KOPT-K1 (cell line): ENCODE measurements around the gene STX4.

ENCODE experiments used
- H3K27ac ChIP-seq: fragments of 200-600 bp; sonication (generic); 2 replicates; pipeline ENCODE4 v1.5.1; 2016; ENCODE audit warnings: antibody characterized with exemption, mild to moderate bottlenecking, low read depth, low read length; ENCODE audit not compliant: poor library complexity, severe bottlenecking
- H3K36me3 ChIP-seq: fragments of 200-600 bp; sonication (generic); 2 replicates; pipeline ENCODE4 v1.5.1; 2017; ENCODE audit warnings: antibody characterized with exemption, mild to moderate bottlenecking, low read length, moderate library complexity; ENCODE audit not compliant: insufficient read depth
- H3K9me3 ChIP-seq: fragments of 200-600 bp; sonication (generic); 2 replicates; pipeline ENCODE4 v1.5.1; 2017; ENCODE audit warnings: antibody characterized with exemption, low read length, mild to moderate bottlenecking; ENCODE audit not compliant: insufficient read depth, poor library complexity, severe bottlenecking

STX4 gene

DNA sequence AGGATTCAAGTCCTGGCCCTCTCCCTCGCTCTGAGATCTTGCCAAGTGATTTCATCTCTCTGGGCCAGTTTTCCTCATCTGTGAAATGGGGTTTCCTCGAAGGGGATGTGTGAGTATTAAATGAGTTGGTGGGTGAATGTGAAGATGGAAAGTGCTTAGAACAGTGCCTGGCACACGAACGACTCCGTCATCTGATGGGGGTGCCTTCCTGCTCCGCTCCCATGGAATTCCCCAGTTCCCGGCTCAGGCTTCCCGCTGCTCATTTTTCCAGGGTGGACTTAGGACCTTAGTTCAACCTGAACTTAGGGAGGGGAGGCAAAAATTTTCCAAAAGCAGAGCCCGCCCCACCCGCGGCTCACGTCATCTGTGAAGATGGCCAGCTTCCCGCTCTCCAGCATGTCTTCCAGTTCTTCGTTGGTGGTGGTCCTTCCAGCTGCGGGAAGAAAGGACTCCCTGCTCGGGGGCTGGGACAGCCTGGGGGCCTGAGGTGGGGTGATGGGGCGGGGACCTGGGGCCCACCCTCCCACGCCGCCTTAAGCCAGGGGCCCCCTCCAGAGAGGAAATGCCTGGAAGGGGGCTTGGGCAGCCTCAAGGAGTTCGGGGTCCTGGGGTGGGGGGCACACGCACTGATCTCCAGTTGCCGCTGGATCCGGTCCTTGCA lies 36.9 kb upstream of the STX4 start:
- Histone ChIP-seq H3K27ac (no peak overlapping the region), H3K36me3 (no peaks in the 10 kb centered on the region), H3K9me3 (no peaks in the 10 kb centered on the region)

DNA sequence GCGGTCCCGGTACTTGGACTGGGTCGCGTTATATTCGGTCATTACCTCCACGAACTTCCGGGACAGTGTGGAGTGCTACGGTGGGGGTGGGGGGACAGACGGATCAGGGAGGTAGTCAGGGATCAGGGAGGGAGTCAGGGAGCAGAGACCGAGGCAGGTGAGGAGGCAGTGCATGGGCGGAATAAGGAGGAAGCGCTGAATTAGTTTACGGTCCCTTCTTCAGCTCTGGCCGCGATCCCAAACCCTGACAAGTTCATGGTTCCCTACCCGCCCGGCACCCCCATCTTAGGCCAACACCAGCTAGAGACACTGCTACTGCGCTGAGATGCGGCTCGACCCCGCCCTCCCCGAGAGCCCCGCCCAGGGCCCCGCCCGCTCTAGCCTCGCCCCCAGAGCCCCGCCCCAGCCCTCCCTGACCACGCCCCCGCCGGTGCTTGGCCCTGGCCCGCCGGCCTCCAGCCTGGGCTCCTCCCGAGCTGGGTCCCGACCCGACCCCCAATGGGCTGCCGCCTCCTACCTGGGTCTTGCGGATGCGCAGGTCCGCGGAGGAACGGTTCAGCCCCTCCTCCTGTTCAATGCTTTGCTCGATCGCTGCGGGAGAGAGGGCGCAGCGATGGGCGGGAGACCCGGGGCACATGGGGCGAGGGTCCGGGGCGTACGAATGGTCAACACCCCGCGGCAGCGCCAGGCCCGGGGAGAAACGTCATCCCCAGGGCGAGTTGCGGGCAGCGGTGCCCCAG lies 36.2 kb upstream of the STX4 start:
- Histone ChIP-seq H3K36me3 (no peaks in the 10 kb centered on the region), H3K27ac (no peak overlapping the region), H3K9me3 (no peaks in the 10 kb centered on the region)

DNA sequence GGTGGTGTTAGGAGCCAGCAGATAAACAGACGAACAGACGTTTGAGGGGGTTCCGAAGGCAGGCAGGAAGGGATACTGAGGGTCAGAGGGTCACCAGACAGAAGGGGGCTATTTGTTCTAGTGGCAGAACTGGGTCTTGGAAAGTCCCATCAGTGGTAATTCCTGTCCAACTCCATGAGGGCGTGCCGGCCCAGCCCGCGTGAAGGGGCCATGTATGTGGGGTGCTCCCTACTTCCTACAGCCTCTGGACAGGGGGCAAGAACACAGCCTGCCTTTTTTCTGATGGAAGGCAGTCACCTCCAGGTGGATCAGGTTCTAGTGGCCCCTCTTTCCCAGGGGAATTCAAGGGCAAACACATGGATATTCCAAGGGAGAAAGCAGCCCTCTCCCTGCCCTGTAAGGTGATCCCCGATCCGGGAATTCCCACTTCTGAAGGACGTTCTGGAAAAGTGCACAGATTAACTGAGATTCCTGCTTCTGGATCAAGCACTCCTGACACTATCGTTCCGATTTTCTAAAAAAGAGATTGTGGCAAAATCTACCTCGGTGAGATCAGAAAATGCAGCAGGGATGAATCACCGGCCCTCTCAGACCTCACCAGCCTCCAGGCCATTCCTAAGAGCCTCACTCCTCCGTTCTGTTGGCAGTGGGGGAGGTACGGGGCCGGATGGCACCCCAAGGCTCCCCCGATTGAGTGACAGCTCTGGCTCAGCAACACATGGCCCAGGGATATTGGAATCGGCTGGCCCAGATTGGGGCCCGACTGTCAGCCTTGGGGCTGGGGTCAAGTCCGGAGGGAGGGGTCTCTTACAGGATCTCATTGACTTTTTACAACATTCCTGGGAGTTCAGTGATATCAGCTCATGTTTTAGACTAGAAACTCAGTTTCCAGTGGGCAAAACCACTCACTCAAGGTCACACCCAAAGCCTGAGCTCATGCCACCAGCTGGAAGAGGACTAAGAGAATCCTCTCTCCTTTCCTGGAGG lies 35.3 kb upstream of the STX4 start:
- Histone ChIP-seq H3K36me3 (no peaks in the 10 kb centered on the region), H3K27ac (no peak overlapping the region)

DNA sequence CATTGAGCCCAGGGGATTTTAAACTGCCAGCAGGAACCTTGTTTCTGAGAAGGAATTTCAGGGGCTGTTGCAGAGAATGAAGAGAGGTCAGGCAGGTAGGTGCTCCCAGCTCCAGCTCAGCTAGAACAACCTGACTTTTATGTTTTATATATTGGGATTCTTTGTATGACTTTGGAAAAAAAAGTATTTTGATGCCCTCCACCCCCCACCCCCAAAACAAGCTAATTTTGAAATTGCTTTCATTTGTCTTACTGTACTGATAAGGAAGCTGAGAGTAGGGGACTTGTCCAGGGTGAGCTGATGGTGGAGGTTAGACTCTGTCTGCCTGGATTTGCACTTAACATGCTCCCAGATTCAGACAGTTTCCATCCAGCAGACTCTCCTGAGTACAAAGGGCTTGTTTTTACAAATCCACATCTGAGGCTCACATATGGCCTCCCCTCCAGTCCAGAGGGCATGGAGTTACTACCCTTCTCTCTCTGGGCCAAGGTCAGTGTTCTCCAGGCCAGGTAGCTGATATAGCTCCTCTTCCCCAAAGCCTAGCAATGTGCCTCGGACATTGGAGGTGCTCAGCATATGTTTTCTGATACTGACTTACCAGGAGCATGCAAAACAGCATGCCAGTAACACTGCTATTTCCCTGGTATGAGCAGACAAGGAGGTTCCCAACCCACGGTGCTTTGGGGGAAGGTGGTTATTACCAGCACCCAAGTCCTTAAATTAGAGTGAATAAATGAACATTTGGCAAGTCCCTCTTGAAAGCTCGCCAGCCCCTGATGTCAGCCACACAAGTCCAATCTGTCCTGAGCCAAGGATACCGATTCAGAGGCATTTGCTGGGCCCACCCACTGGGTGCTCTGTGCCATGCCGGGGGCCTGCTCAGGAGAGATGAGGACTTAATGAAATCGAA lies 34.3 kb upstream of the STX4 start:
- H3K27ac ChIP-seq, result no peak overlapping the region
- H3K36me3 ChIP-seq, result no peaks in the 10 kb centered on the region
- no peaks in the 10 kb centered on the region for H3K9me3 ChIP-seq

More for the DNA sequence above, 35.3 kb upstream of the STX4 start:
- H3K9me3 ChIP-seq, result no peaks in the 10 kb centered on the region

DNA sequence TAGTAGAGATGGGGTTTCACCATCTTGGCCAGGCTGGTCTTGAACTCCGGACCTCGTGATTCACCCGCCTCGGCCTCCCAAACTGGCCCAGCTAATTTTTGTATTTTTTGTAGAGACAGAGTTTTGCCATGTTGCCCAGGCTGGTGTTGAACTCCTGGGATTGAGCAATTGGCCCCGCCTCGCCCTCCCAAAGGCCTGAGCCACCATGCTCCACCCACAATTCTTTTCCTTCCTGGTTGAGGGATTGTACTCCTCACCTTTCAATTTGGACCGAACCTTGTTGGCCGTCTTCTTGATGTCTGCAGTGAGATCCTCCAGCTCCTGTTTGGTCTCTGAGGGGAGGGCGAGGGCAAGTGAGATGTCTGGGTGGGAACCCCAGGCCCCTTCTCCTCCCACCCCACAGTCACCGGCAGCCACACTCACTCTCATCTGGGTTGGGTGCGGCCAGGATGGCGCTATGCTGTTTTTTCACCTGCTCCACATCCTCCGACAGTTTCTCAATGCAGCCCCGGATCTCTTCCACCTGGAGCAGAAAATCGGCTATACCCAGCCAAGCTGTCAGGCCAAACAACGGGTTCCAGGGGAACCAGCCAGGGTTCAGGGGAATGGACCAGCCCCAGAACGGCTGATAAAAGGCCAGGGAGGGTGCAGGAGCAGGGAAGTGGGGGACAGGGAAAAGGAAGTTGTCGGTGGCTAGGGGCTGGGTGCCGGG lies 32.5 kb upstream of the STX4 start:
- no peak overlapping the region for H3K27ac ChIP-seq
- no peaks in the 10 kb centered on the region for H3K9me3 ChIP-seq
- no peaks in the 10 kb centered on the region for H3K36me3 ChIP-seq

DNA sequence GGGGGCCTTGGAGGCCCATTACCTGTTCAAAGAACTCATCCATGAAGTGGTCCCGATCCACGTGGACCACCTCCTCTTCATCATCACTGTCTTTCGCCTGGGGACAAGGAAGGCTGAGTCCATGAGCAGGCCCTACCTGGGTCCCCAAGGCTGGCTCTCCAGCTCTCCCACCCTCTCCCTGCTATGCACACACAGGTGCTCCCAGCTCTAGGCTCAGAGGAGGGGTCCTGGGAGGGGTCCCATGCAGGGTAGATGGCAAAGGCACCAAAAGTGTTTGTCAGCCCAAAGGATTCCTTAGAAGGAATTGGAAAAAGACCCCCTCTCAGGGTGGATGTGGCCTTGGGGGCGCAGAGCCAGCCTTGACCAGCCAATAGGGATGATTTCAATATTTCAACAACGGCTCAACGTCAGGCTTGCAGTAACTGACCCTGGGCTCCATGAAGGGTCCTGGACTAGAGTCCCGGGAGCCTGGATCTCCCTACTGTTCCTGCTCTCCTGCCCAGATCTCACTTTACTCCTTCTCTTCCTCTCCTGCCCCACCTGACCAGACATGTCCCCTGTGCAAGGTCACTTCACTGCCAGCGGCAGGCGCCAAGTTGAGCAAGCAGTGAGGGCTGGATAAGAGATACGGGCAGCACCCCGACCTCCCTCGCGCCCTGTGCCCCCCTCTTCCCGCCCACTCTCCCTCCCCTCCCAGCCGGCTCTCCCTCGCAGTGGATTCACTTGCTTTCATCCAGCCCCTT lies 31.7 kb upstream of the STX4 start:
- no peak overlapping the region for H3K27ac ChIP-seq
- no peaks in the 10 kb centered on the region for H3K9me3 ChIP-seq
- H3K36me3 ChIP-seq, result no peaks in the 10 kb centered on the region

DNA sequence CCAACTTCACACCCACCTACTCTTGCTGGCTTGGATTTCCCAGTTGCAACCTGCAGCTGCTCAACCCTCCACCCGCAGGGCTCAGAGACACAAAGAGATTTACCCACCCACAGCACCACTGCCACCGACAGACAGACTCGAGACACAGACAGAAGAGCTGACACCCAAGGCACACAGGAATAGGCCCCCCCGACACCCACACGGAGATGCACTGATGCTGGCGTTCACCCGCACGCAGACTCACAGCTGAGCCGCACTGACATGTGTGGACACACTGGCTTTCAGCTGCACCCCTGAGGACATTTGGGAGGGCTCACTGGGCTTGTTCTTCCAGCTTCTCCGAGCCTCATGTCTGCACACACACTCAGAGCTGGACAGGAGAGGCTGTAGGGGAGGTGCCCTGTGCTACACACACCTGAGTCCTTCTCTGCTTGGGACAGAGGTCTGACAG lies 31.1 kb upstream of the STX4 start:
- no peak overlapping the region for H3K27ac ChIP-seq

DNA sequence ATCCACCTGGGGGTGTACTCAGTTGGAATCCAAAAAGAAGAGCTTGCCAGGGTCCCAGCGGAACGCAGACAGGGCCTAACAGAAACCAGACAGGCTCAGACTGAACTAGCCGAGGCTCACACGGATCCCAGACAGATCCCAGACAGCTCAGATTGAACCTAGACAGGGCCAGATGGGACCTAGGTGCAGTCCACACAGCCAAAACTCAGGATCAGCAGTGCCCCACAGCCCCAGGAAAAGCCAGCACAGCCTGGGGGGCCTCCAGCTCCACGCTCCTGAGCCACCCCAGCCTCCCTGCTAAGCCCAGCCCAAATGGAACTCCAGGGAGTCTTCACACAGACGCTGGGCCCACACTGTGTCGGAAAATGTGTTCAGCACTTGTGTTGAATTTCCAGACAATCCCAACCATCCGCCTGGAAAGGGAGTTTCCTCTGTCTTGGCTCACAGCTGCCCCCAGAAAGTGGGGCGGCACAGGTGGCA lies 30.5 kb upstream of the STX4 start:
- no peaks in the 10 kb centered on the region for H3K9me3 ChIP-seq
- no peaks in the 10 kb centered on the region for H3K36me3 ChIP-seq

More for the DNA sequence above, 31.1 kb upstream of the STX4 start:
- Histone ChIP-seq H3K36me3 (no peaks in the 10 kb centered on the region), H3K9me3 (no peaks in the 10 kb centered on the region)

DNA sequence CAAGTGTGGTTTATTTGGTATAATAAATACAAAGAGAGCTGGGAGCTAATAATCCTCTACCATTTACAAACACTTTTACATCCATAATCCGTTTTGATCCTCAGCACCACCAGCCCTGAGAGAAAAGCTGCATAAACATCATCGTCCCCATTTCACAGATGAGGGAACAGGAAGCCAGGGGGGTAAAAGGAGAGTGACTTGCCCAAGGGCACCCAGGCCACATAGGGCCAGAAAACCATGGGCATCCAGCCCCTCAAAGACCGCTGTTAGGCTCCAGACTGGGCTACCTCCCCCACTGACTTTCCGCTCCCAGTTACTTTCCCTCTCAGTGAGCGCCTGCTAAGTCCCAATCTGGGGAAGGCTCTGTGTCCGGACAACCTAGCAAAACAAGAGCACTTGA lies 29.6 kb upstream of the STX4 start:
- H3K36me3 ChIP-seq, result no peaks in the 10 kb centered on the region
- no peaks in the 10 kb centered on the region for H3K9me3 ChIP-seq
- H3K27ac ChIP-seq, result no peak overlapping the region

More for the DNA sequence above, 30.5 kb upstream of the STX4 start:
- no peak overlapping the region for H3K27ac ChIP-seq

DNA sequence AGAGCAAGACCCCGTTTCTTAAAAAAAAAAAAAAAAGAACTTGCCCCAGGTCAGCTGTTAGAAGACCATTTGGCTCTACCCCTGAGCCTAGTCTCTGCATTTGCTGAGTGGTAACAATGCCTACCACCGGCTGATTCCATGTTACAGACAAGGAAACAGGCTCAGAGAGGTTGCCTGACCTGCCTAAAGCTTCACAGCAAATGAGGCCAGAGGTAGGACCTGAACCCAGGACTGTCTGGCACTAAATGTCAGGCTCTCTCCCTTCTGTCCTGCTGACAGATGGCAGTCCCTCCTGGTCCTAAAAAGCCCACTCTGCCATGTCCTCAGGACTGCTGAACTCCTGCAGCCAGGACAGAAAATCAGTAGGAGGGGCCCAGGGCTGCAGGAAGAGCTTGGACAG lies 28.7 kb upstream of the STX4 start:
- H3K36me3 ChIP-seq, result no peaks in the 10 kb centered on the region
- H3K27ac ChIP-seq, result no peak overlapping the region
- H3K9me3 ChIP-seq, result no peaks in the 10 kb centered on the region

DNA sequence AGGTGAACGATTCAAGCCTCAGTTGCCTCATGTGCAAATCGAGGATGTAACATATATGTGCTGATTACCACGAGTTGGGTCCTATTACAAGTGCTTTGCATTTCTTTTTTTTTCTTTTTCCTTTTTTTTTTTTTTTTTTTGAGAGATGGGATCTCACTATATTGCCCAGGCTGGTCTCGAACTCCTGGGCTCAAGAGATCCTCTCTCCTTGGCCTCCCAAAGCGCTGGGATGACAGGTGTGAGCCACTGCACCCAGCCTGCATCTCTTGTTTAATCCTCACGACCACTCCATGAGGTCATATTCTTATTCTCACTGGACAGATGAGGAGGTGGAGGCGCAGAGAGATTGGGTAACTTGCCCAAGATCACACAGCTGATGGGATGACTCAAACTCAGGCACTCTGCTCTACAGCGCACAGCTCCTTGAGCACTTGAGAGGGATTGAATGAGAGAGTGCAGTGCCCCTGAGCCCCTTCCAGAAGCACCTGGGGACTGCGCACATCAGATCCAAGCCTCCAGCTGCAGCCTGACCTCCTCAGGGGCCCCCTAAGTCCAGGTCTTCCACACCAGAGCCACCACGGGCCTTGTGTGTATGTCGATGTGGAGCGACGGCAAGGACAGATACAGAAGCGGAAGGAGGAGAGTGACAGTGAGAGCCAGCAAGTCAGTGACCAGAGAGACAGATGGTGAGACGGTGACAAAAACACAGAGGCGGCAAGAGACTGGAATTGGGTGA lies 27.8 kb upstream of the STX4 start:
- Histone ChIP-seq H3K36me3 (no peaks in the 10 kb centered on the region), H3K27ac (no peak overlapping the region), H3K9me3 (no peaks in the 10 kb centered on the region)

DNA sequence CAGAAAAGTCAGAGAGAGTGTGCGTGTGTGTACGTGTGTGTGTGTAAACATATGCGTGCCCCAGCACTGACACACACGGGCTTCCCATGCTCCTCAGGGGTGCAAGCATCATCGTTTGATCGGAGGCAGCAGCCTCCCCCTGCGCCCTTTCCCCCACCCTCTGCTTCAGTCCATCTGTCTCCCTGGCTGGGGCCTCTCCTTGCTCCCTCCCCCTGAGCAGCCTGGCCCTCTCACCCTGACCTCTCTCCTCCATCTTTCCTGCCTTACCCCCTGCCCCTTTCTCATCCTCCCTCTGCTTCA lies 27.3 kb upstream of the STX4 start:
- Histone ChIP-seq H3K9me3 (no peaks in the 10 kb centered on the region), H3K27ac (no peak overlapping the region), H3K36me3 (no peaks in the 10 kb centered on the region)

DNA sequence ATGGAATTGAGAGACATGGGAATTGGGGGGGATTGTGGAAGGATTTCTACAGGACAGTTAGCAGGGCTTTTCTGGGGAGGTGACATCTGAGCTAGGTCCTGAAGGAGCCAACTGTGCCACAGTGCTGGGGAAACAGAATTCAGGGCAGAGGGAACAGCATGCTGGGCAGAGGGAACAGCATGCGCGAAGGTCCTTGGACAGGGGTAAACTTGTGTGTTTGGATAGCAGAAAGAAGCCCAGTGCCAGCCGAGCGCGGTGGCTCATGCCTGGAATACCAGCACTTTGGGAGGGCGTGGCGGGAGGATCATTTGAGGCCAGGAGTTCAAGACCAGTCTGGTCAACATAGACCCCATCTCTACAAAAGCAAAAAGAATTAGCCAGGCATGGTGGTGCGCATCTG lies 26.8 kb upstream of the STX4 start:
- H3K36me3 ChIP-seq, result no peaks in the 10 kb centered on the region
- no peaks in the 10 kb centered on the region for H3K9me3 ChIP-seq
- H3K27ac ChIP-seq, result no peak overlapping the region
